Stimulated activated CD8-positive, alpha-beta memory T cell treated with anti-CD3 and anti-CD28 coated beads, Interleukin-4, amount 100 ng/mL, for 4 hours (primary cell): Measurements from ENCODE around the gene FLRT1.

Source experiments
- DNase-seq, 2 donors: peaks; one replicate each; pipeline ENCODE4 v3.0.0-alpha.2; 2020; ENCODE audit warnings: low read depth in 2 of 2, low spot score in 1 of 2

Gene FLRT1

GRCh38 chr11:64084146-64084950 lies 48.6 kb downstream of the FLRT1 start:
- DNase-seq, result no peak

- DNase-seq, result no peak
Observed at GRCh38 chr11:64084951-64085710, 49.4 kb downstream of the FLRT1 start.
